HL-60 (cell line): Measurements from ENCODE around the gene POLE.
A peak's percentile ranks its signal among the peaks of the same experiment; 100 is the strongest.
"Not testable (repeated sequence)": the region's sequence is repeated elsewhere in the genome, so short reads cannot be mapped to it uniquely, and the experiment has no call there.

Experiments used
- DNase-seq, 2 experiments: peaks; one replicate each; pipeline ENCODE4 v3.0.0-alpha.2; 2010 to 2020; ENCODE audit warnings: low read depth in 1 of 2, low spot score in 1 of 2
- H3K27ac ChIP-seq: fragments of 250-450 bp; sonication (Bioruptor Pico); replicated peaks from 2 replicates; pipeline ENCODE4 v1.5.1; 2020; ENCODE audit warnings: mild to moderate bottlenecking, moderate library complexity
- H3K27me3 ChIP-seq: fragments of 250-450 bp; sonication (Bioruptor Pico); 2 replicates; pipeline ENCODE4 v1.5.1; 2021; ENCODE audit warnings: mild to moderate bottlenecking, moderate library complexity; ENCODE audit not compliant: insufficient read depth, poor library complexity, severe bottlenecking
- H3K4me3 ChIP-seq: replicated peaks from 2 replicates; pipeline ENCODE4 v1.5.1; 2011; ENCODE audit warnings: mild to moderate bottlenecking, control low read depth, low read length; ENCODE audit not compliant: insufficient read depth
- GABPA ChIP-seq: IDR thresholded peaks from 2 replicates; pipeline ENCODE4 v1.6.1; 2012; ENCODE audit warnings: low read depth
- POLR2AphosphoS5 ChIP-seq: IDR thresholded peaks from 2 replicates; pipeline ENCODE4 v1.6.1; 2012; ENCODE audit warnings: low read depth
- REST ChIP-seq: IDR thresholded peaks from 2 replicates; pipeline ENCODE4 v1.6.1; 2012; ENCODE audit warnings: low read depth; ENCODE audit not compliant: insufficient replicate concordance
- SPI1 ChIP-seq: IDR thresholded peaks from 2 replicates; pipeline ENCODE4 v1.6.1; 2012; ENCODE audit warnings: low read depth, mild to moderate bottlenecking, borderline replicate concordance
- TF ChIP-seq, protein P1 (sequence below): IDR thresholded peaks from one replicate; pipeline ENCODE4 v1.5.1; 2011; ENCODE audit warnings: low read length, control low read depth, inconsistent platforms; ENCODE audit not compliant: insufficient read depth

POLE gene

GRCh38 chr12:132602572-132603239 is 84.4 kb downstream of the POLE start:
- TF ChIP-seq REST (no peak), SPI1 (no peak), POLR2AphosphoS5 (no peak)
- TF ChIP-seq, protein P1, sequence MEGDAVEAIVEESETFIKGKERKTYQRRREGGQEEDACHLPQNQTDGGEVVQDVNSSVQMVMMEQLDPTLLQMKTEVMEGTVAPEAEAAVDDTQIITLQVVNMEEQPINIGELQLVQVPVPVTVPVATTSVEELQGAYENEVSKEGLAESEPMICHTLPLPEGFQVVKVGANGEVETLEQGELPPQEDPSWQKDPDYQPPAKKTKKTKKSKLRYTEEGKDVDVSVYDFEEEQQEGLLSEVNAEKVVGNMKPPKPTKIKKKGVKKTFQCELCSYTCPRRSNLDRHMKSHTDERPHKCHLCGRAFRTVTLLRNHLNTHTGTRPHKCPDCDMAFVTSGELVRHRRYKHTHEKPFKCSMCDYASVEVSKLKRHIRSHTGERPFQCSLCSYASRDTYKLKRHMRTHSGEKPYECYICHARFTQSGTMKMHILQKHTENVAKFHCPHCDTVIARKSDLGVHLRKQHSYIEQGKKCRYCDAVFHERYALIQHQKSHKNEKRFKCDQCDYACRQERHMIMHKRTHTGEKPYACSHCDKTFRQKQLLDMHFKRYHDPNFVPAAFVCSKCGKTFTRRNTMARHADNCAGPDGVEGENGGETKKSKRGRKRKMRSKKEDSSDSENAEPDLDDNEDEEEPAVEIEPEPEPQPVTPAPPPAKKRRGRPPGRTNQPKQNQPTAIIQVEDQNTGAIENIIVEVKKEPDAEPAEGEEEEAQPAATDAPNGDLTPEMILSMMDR: no peak
- Histone ChIP-seq H3K4me3 (no peak overlapping the region), H3K27ac (no peak overlapping the region), H3K27me3 (peaks cover 57% of the 10 kb centered on the region)
- no peak for DNase-seq

GRCh38 chr12:132601171-132601883 is 85.8 kb downstream of the POLE start:
- Histone ChIP-seq H3K27ac (no peak overlapping the region), H3K27me3 (peaks cover 54% of the 10 kb centered on the region), H3K4me3 (no peak overlapping the region)
- TF ChIP-seq POLR2AphosphoS5 (no peak), GABPA (no peak), SPI1 (no peak), REST (no peak)
- TF ChIP-seq, protein P1: no peak
- no peak for DNase-seq

GRCh38 chr12:132600048-132601032 is 86.8 kb downstream of the POLE start:
- TF ChIP-seq, protein P1: peak; percentile 27
- no peak for TF ChIP-seq REST
- peak; percentile 32 to 51 for DNase-seq
- H3K27ac ChIP-seq: no peak overlapping the region
- peaks cover 50% of the 10 kb centered on the region for H3K27me3 ChIP-seq
- peak overlapping the region; percentile 35 for H3K4me3 ChIP-seq

DNA sequence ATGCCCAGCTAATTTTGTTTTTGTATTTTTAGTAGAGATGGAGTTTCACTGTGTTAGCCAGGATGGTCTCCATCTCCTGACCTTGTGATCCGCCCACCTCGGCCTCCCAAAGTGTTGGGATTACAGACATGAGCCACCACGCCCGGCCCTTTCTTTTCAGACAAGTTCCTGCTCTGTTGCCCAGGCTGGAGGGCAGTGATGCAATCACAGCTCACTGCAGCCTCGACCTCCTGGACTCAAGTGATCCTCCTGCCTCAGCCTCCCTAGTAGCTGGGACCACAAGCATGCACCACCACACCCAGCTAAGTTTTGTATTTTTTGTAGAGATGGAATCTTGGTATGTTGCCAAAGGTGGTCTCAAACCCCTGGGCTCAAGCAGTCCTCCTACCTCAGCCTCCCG is 87.6 kb downstream of the POLE start:
- H3K27ac ChIP-seq, H3K4me3 ChIP-seq, DNase-seq: not testable (repeated sequence)
- peaks cover 42% of the 10 kb centered on the region for H3K27me3 ChIP-seq
